Uterus (tissue), 4 donors: ENCODE measurements around the gene MPPED1. TPM values are rescaled to one million over a fixed set of nuclear protein-coding genes. Genes with fewer than 3 reads are reported as not detected.

ENCODE experiments used
- DNase-seq, 2 donors: peaks; one replicate each; pipeline ENCODE4 v3.0.0-alpha.2; 2019 to 2020
- H3K27ac ChIP-seq, 2 donors: fragments of 200-600 bp; sonication (generic); 1 replicate in 1 of 2; 2 replicates in 1 of 2; pipeline ENCODE4 v1.5.1; 2016 to 2018
- H3K27me3 ChIP-seq, 2 donors: fragments of 200-600 bp; sonication (generic); one replicate each; pipeline ENCODE4 v1.5.1; 2018 to 2019; ENCODE audit warnings: control low read depth in 1 of 2
- H3K36me3 ChIP-seq, 2 donors: fragments of 200-600 bp; sonication (generic); one replicate each; pipeline ENCODE4 v1.5.1; 2019; ENCODE audit warnings: control low read depth in 1 of 2
- H3K4me1 ChIP-seq, 2 donors: fragments of 200-600 bp; sonication (generic); one replicate each; pipeline ENCODE4 v1.5.1; 2018 to 2019; ENCODE audit warnings: control low read depth in 1 of 2
- H3K4me3 ChIP-seq, 2 donors: fragments of 200-600 bp; sonication (generic); 1 replicate in 1 of 2; 2 replicates in 1 of 2; pipeline ENCODE4 v1.5.1; 2018 to 2019; ENCODE audit warnings: mild to moderate bottlenecking in 1 of 2
- H3K9me3 ChIP-seq, 2 donors: fragments of 200-600 bp; sonication (generic); one replicate each; pipeline ENCODE4 v1.5.1; 2019; ENCODE audit warnings: control low read depth in 1 of 2
- CTCF ChIP-seq, 4 experiments: fragments of 200-600 bp in 2 of 4; fragments of 450-650 bp in 2 of 4; sonication (generic) in 2 of 4; IDR thresholded peaks; one replicate each; pipeline ENCODE4 v1.5.1; 2016 to 2019; ENCODE audit warnings: antibody characterized with exemption in 4 of 4, mild to moderate bottlenecking in 2 of 4, moderate library complexity in 1 of 4
- POLR2A ChIP-seq, 2 donors: fragments of 450-650 bp; IDR thresholded peaks; one replicate each; pipeline ENCODE4 v1.6.1; 2016; ENCODE audit warnings: antibody characterized with exemption in 2 of 2, mild to moderate bottlenecking in 1 of 2, moderate library complexity in 1 of 2
- intact Hi-C: fragments of 100-400 bp; cut with DNase I; formaldehyde crosslinking; loops from one replicate; pipeline ENCODE4 v1.15.1; 2023; ENCODE audit warnings: low total_unique reads
- total RNA-seq, 4 donors: library from RNA; depleted of rRNA in 3 of 4; stranded (reverse); fragments of >200 nt in 3 of 4; gene quantifications; one replicate each; pipeline versions ENCODE4 v1.1.0 to v1.2.4, GENCODE V29; 2014 to 2023
- donor health status: DM: yes; HTN: yes; CAD: no.

The MPPED1 gene
- total RNA-seq, 4 donors from 2014 or later = 0.67 to 8.4 TPM; not detected in 2

- Histone ChIP-seq H3K36me3 (no peaks in the 10 kb centered on the region), H3K9me3 (no peaks in the 10 kb centered on the region), H3K27ac (no peak overlapping the region), H3K4me3 (no peak overlapping the region), H3K4me1 (no peaks in the 10 kb centered on the region), H3K27me3 (no peaks in the 10 kb centered on the region)
- intact Hi-C loops = no loop called here
- TF ChIP-seq CTCF (IDR thresholded peaks at IDR 0.05) (no peak), POLR2A (IDR thresholded peaks at IDR 0.05) (no peak)
- peak in 1 of 2 donors; percentile 5 for DNase-seq
These were observed 28.7 kb downstream of the MPPED1 start for GRCh38 chr22:43440556-43440955.

GRCh38 chr22:43441216-43441615, 29.4 kb downstream of the MPPED1 start:
- H3K4me1 ChIP-seq = no peaks in the 10 kb centered on the region
- no peak overlapping the region for H3K27ac ChIP-seq
- H3K36me3 ChIP-seq = no peaks in the 10 kb centered on the region
- intact Hi-C loops = no loop called here
- H3K27me3 ChIP-seq = no peaks in the 10 kb centered on the region
- no peak overlapping the region for H3K4me3 ChIP-seq
- no peaks in the 10 kb centered on the region for H3K9me3 ChIP-seq
- TF ChIP-seq POLR2A (IDR thresholded peaks at IDR 0.05) (no peak), CTCF (IDR thresholded peaks at IDR 0.05) (no peak)
- DNase-seq = peak in 1 of 2 donors; percentile 6

- no peaks in the 10 kb centered on the region for H3K27me3 ChIP-seq
- no peaks in the 10 kb centered on the region for H3K9me3 ChIP-seq
- DNase-seq = no peak
These were observed 29.9 kb downstream of the MPPED1 start for GRCh38 chr22:43441751-43442150.

GRCh38 chr22:43442386-43443151, 30.8 kb downstream of the MPPED1 start:
- no peak for TF ChIP-seq CTCF (IDR thresholded peaks at IDR 0.05)
- TF ChIP-seq POLR2A (IDR thresholded peaks at IDR 0.05) = no peak
- no peaks in the 10 kb centered on the region for H3K9me3 ChIP-seq
- H3K36me3 ChIP-seq = no peaks in the 10 kb centered on the region
- no peaks in the 10 kb centered on the region for H3K4me1 ChIP-seq
- H3K27ac ChIP-seq = no peak overlapping the region
- no peaks in the 10 kb centered on the region for H3K27me3 ChIP-seq
- intact Hi-C loops = no loop called here
- no peak overlapping the region for H3K4me3 ChIP-seq
- DNase-seq = no peak

More at GRCh38 chr22:43441751-43442150, 29.9 kb downstream of the MPPED1 start:
- intact Hi-C loops = no loop called here
- H3K36me3 ChIP-seq = no peaks in the 10 kb centered on the region
- H3K4me1 ChIP-seq = no peaks in the 10 kb centered on the region
- no peak overlapping the region for H3K4me3 ChIP-seq
- TF ChIP-seq POLR2A (IDR thresholded peaks at IDR 0.05) (no peak), CTCF (IDR thresholded peaks at IDR 0.05) (no peak)
- no peak overlapping the region for H3K27ac ChIP-seq

- no peak for DNase-seq
- Histone ChIP-seq H3K4me3 (no peak overlapping the region), H3K27ac (no peak overlapping the region), H3K9me3 (no peaks in the 10 kb centered on the region), H3K36me3 (no peaks in the 10 kb centered on the region), H3K4me1 (no peaks in the 10 kb centered on the region), H3K27me3 (no peaks in the 10 kb centered on the region)
- TF ChIP-seq POLR2A (IDR thresholded peaks at IDR 0.05) (no peak), CTCF (IDR thresholded peaks at IDR 0.05) (no peak)
- intact Hi-C loops = no loop called here
These were observed 31.3 kb downstream of the MPPED1 start for GRCh38 chr22:43443152-43443471.
